ENCODE measurements around the gene NEXMIF. TPM values are rescaled to one million over a fixed set of nuclear protein-coding genes. Genes with fewer than 3 reads are reported as not detected.
"Not testable (repeated sequence)": the region's sequence is repeated elsewhere in the genome, so short reads cannot be mapped to it uniquely, and the experiment has no call there.

NEXMIF gene
- 0.18 to 0.20 TPM (median 0.18 TPM) in 3 replicates for total RNA-seq

DNA sequence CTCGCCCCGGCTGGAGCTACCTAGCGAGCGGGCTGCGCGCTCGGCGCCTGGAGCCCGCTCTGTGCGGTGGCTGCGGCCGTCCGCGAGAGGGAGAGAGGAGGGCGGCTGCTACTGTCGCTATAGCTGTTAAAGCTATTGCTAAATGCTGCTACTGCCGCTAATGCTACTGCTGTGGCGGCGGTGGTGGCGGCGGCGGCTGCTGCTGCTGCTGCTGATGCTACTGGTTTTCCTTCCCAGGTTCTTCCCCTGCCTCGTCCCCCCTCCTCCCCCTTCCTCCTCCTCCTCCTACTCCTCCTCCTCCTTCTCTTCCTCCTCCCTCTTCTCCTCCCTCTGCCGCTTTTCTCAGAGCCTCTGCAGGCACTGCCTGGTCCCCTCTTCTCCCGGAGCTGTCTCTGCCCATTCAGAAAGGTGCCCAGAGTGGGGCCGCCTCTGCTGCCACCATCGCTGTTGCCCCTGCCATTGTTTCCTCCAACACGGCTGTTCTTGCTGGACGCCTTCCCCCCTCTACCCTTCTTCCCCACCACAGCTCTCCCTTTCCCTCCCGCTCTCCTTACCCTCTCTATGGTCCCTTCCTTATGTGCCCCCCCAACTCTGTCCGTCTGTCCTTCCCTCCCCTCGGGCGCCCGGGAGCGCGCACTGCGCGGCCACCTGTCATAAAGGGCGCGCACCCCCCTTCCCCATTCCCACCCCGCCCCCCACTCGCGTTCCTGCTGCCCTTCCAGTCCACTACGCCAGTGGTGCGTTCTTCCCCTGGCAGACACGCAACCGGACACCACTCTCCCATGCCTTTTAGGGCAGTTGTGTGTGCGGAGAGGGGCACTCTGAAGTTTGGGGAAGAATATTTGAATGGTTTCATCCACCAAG, at the start of gene NEXMIF:
NEXMIF (minus strand) TSS at position 228 of the 864 bp plus-strand sequence.
- Mint-ChIP-seq H3K36me3 (no peaks in the 10 kb centered on the region), H3K4me3 (peak within 1 kb of the TSS; percentile 75), H3K27me3 (ENCODE audit: low read depth) (peaks cover 69% of the 10 kb centered on the region), H3K27ac (no peak within 1 kb of the TSS), H3K9me3 (peaks cover 32% of the 10 kb centered on the region), H3K4me1 (peaks cover 4% of the 10 kb centered on the region)
- TF ChIP-seq, protein P1, sequence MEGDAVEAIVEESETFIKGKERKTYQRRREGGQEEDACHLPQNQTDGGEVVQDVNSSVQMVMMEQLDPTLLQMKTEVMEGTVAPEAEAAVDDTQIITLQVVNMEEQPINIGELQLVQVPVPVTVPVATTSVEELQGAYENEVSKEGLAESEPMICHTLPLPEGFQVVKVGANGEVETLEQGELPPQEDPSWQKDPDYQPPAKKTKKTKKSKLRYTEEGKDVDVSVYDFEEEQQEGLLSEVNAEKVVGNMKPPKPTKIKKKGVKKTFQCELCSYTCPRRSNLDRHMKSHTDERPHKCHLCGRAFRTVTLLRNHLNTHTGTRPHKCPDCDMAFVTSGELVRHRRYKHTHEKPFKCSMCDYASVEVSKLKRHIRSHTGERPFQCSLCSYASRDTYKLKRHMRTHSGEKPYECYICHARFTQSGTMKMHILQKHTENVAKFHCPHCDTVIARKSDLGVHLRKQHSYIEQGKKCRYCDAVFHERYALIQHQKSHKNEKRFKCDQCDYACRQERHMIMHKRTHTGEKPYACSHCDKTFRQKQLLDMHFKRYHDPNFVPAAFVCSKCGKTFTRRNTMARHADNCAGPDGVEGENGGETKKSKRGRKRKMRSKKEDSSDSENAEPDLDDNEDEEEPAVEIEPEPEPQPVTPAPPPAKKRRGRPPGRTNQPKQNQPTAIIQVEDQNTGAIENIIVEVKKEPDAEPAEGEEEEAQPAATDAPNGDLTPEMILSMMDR (IDR thresholded peaks at IDR 0.05; ENCODE audit: unreplicated experiment) = no peak
- DNase-seq (ENCODE audit: low spot score in 2 of 2, unreplicated experiment in 2 of 2) = no peak

DNA sequence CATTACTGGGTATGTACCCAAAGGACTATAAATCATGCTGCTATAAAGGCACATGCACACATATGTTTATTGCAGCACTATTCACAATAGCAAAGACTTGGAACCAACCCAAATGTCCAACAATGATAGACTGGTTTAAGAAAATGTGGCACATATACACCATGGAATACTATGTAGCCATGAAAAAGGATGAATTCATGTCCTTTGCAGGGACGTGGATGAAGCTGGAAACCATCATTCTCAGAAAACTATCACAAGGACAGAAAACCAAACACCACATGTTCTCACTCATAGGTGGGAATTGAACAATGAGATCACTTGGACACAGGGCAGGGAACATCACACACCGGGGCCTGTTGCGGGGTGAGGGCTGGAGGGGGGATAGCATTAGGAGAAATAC, 36.7 kb upstream of the NEXMIF start:
- not testable (repeated sequence) for H3K4me3 Mint-ChIP-seq; DNase-seq (ENCODE audit: low spot score in 2 of 2, unreplicated experiment in 2 of 2); H3K27me3 Mint-ChIP-seq (ENCODE audit: low read depth); H3K4me1 Mint-ChIP-seq; H3K27ac Mint-ChIP-seq; H3K36me3 Mint-ChIP-seq
- peaks cover 25% of the 10 kb centered on the region for H3K9me3 Mint-ChIP-seq

- Mint-ChIP-seq H3K4me1 (no peaks in the 10 kb centered on the region), H3K36me3 (no peaks in the 10 kb centered on the region), H3K4me3 (no peak overlapping the region), H3K27ac (no peak overlapping the region), H3K27me3 (ENCODE audit: low read depth) (no peaks in the 10 kb centered on the region), H3K9me3 (peaks cover 44% of the 10 kb centered on the region)
- DNase-seq (ENCODE audit: low spot score in 2 of 2, unreplicated experiment in 2 of 2) = no peak
- TF ChIP-seq, protein P1 (IDR thresholded peaks at IDR 0.05; ENCODE audit: unreplicated experiment) = no peak
These were observed 24.5 kb upstream of the NEXMIF start for GRCh38 chrX:74949717-74950116.

GRCh38 chrX:74940414-74940813, 15.2 kb upstream of the NEXMIF start:
- DNase-seq (ENCODE audit: low spot score in 2 of 2, unreplicated experiment in 2 of 2) = no peak
- no peaks in the 10 kb centered on the region for H3K36me3 Mint-ChIP-seq
- H3K4me1 Mint-ChIP-seq = no peaks in the 10 kb centered on the region
- TF ChIP-seq, protein P1 (IDR thresholded peaks at IDR 0.05; ENCODE audit: unreplicated experiment) = no peak
- H3K4me3 Mint-ChIP-seq = no peak overlapping the region
- no peaks in the 10 kb centered on the region for H3K27me3 Mint-ChIP-seq (ENCODE audit: low read depth)
- H3K9me3 Mint-ChIP-seq = peaks cover 68% of the 10 kb centered on the region
- H3K27ac Mint-ChIP-seq = no peak overlapping the region

DNA sequence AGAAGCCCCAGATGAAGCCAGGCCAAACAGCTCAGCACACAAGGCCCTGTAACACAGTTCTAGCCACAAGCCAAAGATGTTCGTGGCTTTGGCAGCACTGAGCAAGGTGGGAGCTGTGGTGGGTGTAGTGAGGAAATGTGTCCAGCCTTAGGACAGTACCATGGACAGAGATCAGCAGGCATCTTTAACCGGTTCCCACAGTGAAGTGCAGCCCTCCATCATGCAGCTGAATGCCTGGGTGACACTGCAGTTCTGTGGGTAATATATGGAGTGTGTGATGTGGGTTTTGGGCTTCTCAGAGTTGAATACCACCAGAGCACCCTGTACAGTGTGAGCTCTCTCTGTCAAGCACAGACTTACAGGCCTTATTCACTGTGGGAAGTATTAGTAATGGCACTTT, 6.0 kb upstream of the NEXMIF start:
- H3K27ac Mint-ChIP-seq = no peak overlapping the region
- H3K4me1 Mint-ChIP-seq = no peaks in the 10 kb centered on the region
- DNase-seq (ENCODE audit: low spot score in 2 of 2, unreplicated experiment in 2 of 2) = peak in 1 of 2 experiments; percentile 38
- no peaks in the 10 kb centered on the region for H3K36me3 Mint-ChIP-seq
- no peak overlapping the region for H3K4me3 Mint-ChIP-seq
- peaks cover 29% of the 10 kb centered on the region for H3K9me3 Mint-ChIP-seq
- TF ChIP-seq, protein P1 (IDR thresholded peaks at IDR 0.05; ENCODE audit: unreplicated experiment) = no peak
- peaks cover 21% of the 10 kb centered on the region for H3K27me3 Mint-ChIP-seq (ENCODE audit: low read depth)

DNA sequence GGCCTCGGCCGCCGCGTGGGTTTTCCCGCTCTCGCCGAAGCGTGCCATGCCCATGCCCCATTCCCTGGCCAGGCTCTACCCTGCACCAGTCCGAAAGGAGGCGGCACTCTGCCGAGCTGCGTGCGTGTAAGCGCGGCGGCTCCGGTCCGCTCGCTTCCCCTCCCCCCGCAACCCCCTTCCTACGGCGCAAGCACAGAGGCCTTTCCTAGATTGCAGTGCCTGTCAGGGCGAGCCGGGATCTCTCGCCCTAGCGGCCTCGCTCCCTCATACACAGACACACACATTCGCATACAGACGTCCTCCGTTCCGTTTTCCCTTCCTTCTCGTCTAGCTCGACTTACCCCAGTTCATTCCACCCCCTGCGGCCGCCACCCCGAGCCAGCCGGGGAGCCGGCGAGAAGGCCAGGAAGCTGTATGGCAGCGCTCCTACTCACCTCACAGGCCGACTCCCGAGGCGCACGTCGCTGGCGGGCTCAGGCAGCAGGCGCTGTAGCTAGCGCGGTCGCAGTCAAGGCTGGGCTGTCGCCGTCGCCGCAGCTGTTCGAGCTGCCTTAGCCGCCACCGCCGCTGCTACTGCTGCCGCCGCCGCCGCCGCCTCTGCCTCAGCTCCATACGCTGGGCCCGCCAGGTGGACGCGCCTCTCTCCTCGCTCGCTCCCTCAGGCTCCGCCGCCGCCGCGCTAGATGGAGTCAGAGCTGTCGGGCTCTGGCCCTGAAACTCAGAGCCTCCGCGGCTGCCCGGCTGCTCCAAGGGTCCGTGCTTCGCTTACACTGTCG, 615 bp downstream of the NEXMIF start:
- Mint-ChIP-seq H3K9me3 (peaks cover 26% of the 10 kb centered on the region), H3K4me3 (peak overlapping the region; percentile 75), H3K4me1 (peaks cover 4% of the 10 kb centered on the region), H3K36me3 (no peaks in the 10 kb centered on the region), H3K27ac (no peak overlapping the region), H3K27me3 (ENCODE audit: low read depth) (peaks cover 69% of the 10 kb centered on the region)
- TF ChIP-seq, protein P1 (IDR thresholded peaks at IDR 0.05; ENCODE audit: unreplicated experiment) = no peak
- DNase-seq (ENCODE audit: low spot score in 2 of 2, unreplicated experiment in 2 of 2) = peak; percentile 29 to 53
